Spleen (tissue), 11 donors: ENCODE measurements around the gene GNG14. TPM values are rescaled to one million over a fixed set of nuclear protein-coding genes. Genes with fewer than 3 reads are reported as not detected.
A peak's percentile ranks its signal among the peaks of the same experiment; 100 is the strongest.

ENCODE experiments used
- DNase-seq: peaks from one replicate; pipeline ENCODE4 v3.0.0-alpha.2; 2020
- H3K27ac ChIP-seq, 8 donors: fragments of 200-600 bp; sonication (generic) in 7 of 8; 1 replicate in 4 of 8; 2 replicates in 4 of 8; pipeline versions ENCODE4 v1.5.0 to v1.8.0; 2016 to 2021; ENCODE audit warnings: inconsistent platforms in 4 of 8, mild to moderate bottlenecking in 4 of 8, moderate library complexity in 1 of 8
- H3K27me3 ChIP-seq, 7 donors: fragments of 200-600 bp; sonication (generic) in 6 of 7; replicated peaks in 1 of 7; 1 replicate in 4 of 7; 2 replicates in 3 of 7; pipeline versions ENCODE4 v1.5.0 to v1.8.0; 2016 to 2021; ENCODE audit warnings: inconsistent platforms in 3 of 7, mild to moderate bottlenecking in 1 of 7
- H3K36me3 ChIP-seq, 6 donors: fragments of 200-600 bp; sonication (generic) in 5 of 6; 1 replicate in 4 of 6; 2 replicates in 2 of 6; pipeline versions ENCODE4 v1.5.0 to v1.8.0; 2016 to 2021; ENCODE audit warnings: inconsistent platforms in 2 of 6
- H3K4me1 ChIP-seq, 6 donors: fragments of 200-600 bp; sonication (generic) in 5 of 6; 1 replicate in 3 of 6; 2 replicates in 3 of 6; pipeline versions ENCODE4 v1.5.0 to v1.8.0; 2016 to 2021; ENCODE audit warnings: inconsistent platforms in 3 of 6
- H3K4me3 ChIP-seq, 8 donors: fragments of 200-600 bp; sonication (generic) in 7 of 8; 1 replicate in 4 of 8; 2 replicates in 4 of 8; pipeline versions ENCODE4 v1.5.0 to v1.8.0; 2016 to 2021; ENCODE audit warnings: inconsistent platforms in 4 of 8, mild to moderate bottlenecking in 4 of 8, moderate library complexity in 2 of 8
- H3K9me3 ChIP-seq, 8 donors: fragments of 200-600 bp; sonication (generic) in 7 of 8; 1 replicate in 4 of 8; 2 replicates in 4 of 8; pipeline versions ENCODE4 v1.5.0 to v1.8.0; 2016 to 2021; ENCODE audit warnings: inconsistent platforms in 4 of 8
- POLR2A ChIP-seq, 3 donors: fragments of 450-650 bp; IDR thresholded peaks; one replicate each; pipeline ENCODE4 v1.5.1; 2017; ENCODE audit warnings: antibody characterized with exemption in 3 of 3, mild to moderate bottlenecking in 1 of 3
- POLR2AphosphoS5 ChIP-seq, 3 donors: sonication (generic); formaldehyde crosslinking; IDR thresholded peaks; one replicate each; pipeline ENCODE4 v1.5.1; 2017; ENCODE audit warnings: antibody characterized with exemption in 3 of 3
- WGBS, 5 donors: extraction: QIAGEN DNeasy Blood & Tissue Kit in 3 of 5; methylation state at CpG; one replicate each; pipeline versions ENCODE4 v1.1.5 to v1.1.7; 2013 to 2018; 5-methylcytosine and 5-hydroxymethylcytosine counted together
- intact Hi-C: fragments of 100-400 bp; cut with DNase I; formaldehyde crosslinking; loops from one replicate; pipeline ENCODE4 v1.15.0; 2023; ENCODE audit warnings: low total_unique reads
- polyA plus RNA-seq, 3 donors: library from polyadenylated mRNA; stranded (reverse); fragments of 200-250 nt; gene quantifications; one replicate each; pipeline ENCODE4 v1.2.1, GENCODE V29; 2013
- total RNA-seq, 7 donors: library from RNA; depleted of rRNA in 3 of 7; stranded (reverse); fragments of >200 nt in 3 of 7; fragmentation: NEBNext Ultra II Directional in 4 of 7; extraction: Animal tissue kit (Norgen Biotek cat#: 25700) in 4 of 7; gene quantifications; one replicate each; pipeline versions ENCODE4 v1.1.0 to v1.2.1, GENCODE V29; 2016 to 2021
- TF ChIP-seq, protein P1 (sequence below), 11 experiments: fragments of 200-600 bp in 7 of 11; fragments of 450-650 bp in 4 of 11; sonication (generic) in 4 of 11; IDR thresholded peaks in 8 of 11; conservative IDR thresholded peaks in 3 of 11; 1 replicate in 7 of 11; 2 replicates in 4 of 11; pipeline versions ENCODE4 v1.4.0 to v1.8.0; 2016 to 2021; ENCODE audit warnings: antibody characterized with exemption in 11 of 11, inconsistent platforms in 4 of 11, mild to moderate bottlenecking in 1 of 11
- donor health status: healthy with polysubstance abuse.
- donor health status: DM: no; HTN: no; CAD: no; lungs with moderate emphysema.
- donor health status: DM: no; HTN: no; CAD: no.
- donor health status: Bipolar disorder and iron deficiency.
- donor health status: healthy.
- donor health status: DM: no; HTN: no; CAD: no.
- donor health status: DM: yes; HTN: yes; CAD: no.

Gene GNG14
- total and polyA plus RNA-seq, 10 donors: not detected

- TF ChIP-seq POLR2AphosphoS5 (IDR thresholded peaks at IDR 0.05): no peak
- TF ChIP-seq, protein P1, sequence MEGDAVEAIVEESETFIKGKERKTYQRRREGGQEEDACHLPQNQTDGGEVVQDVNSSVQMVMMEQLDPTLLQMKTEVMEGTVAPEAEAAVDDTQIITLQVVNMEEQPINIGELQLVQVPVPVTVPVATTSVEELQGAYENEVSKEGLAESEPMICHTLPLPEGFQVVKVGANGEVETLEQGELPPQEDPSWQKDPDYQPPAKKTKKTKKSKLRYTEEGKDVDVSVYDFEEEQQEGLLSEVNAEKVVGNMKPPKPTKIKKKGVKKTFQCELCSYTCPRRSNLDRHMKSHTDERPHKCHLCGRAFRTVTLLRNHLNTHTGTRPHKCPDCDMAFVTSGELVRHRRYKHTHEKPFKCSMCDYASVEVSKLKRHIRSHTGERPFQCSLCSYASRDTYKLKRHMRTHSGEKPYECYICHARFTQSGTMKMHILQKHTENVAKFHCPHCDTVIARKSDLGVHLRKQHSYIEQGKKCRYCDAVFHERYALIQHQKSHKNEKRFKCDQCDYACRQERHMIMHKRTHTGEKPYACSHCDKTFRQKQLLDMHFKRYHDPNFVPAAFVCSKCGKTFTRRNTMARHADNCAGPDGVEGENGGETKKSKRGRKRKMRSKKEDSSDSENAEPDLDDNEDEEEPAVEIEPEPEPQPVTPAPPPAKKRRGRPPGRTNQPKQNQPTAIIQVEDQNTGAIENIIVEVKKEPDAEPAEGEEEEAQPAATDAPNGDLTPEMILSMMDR (IDR thresholded peaks at IDR 0.05 in 8 of 11, conservative IDR thresholded peaks at IDR 0.05 in 3 of 11): no peak
- TF ChIP-seq POLR2A (IDR thresholded peaks at IDR 0.05): no peak
- H3K27ac ChIP-seq: peak overlapping the region in 5 of 8 donors; percentile 89 to 94 (median 93)
- WGBS, 5 donors: 84 to 94% (median 88%) methylated on average over 9 to 10 of the region's 10 CpGs
- peak overlapping the region in 5 of 8 donors; percentile 58 to 91 (median 72) for H3K4me3 ChIP-seq
- peaks cover 2 to 45% (median 26%) of the 10 kb centered on the region in 6 donors for H3K36me3 ChIP-seq
- intact Hi-C loops: no loop called here
- H3K4me1 ChIP-seq: peaks cover 22 to 71% (median 47%) of the 10 kb centered on the region in 6 donors
- H3K27me3 ChIP-seq: no peaks in the 10 kb centered on the region
- DNase-seq: no peak
- no peaks in the 10 kb centered on the region for H3K9me3 ChIP-seq
These were observed 32.5 kb downstream of the GNG14 start for GRCh38 chr19:12720296-12720695.

DNA sequence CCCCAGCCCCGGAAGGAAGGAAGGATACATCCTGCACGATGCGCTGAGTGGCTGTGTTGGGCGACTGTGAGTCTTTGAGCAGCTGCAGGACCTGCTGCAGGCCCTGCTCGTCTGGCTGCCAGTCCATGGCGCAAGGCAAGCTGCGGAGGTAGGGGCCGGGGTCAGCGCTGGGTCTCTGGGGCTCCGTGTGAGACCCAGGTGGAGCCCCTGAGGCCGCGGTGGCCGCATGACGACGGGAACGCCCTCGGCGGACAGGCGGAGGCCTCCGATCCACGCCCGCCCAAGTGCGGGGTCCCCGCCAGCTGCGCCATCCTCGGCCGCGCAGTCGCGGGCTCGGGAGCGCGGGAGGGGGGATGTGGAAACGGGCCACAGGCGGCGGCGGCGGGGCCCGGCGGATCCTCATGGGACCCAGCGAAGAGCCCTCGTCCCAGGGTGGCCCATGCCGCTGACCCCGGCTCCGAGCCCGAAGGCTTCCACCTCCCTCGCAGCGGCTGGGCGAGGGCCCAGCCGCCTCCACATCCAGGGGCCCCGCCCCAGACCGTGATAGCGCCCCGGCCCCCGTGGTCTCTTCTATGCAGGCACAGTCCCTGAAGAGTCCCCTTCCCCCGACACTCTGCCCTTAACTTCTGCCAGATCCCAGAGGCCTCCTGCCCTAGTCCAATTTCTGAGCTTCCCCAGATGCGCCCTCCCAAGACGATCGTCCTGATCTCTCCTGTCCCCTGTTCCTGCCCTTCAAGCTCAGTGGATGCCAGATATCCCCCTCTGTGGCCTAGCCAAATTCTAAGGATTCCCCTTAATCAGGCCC lies 33.3 kb downstream of the GNG14 start:
- DNase-seq: no peak
- H3K4me1 ChIP-seq: peaks cover 22 to 71% (median 47%) of the 10 kb centered on the region in 6 donors
- no peaks in the 10 kb centered on the region for H3K9me3 ChIP-seq
- H3K4me3 ChIP-seq: peak overlapping the region; percentile 48 to 91 (median 70)
- H3K27me3 ChIP-seq: no peaks in the 10 kb centered on the region
- intact Hi-C loops: no loop called here
- TF ChIP-seq, protein P1 (IDR thresholded peaks at IDR 0.05 in 8 of 11, conservative IDR thresholded peaks at IDR 0.05 in 3 of 11): no peak
- peak in 2 of 3 donors; percentile 28 to 49 for TF ChIP-seq POLR2AphosphoS5 (IDR thresholded peaks at IDR 0.05)
- 1 to 33% (median 15%) methylated on average over 15 to 59 of the region's 59 CpGs for WGBS, 5 donors
- peak overlapping the region; percentile 80 to 94 (median 90) for H3K27ac ChIP-seq
- H3K36me3 ChIP-seq: peaks cover 0 to 38% (median 20%) of the 10 kb centered on the region in 6 donors

- Histone ChIP-seq H3K4me1 (peaks cover 22 to 67% (median 47%) of the 10 kb centered on the region in 6 donors), H3K9me3 (no peaks in the 10 kb centered on the region), H3K27ac (peak overlapping the region; percentile 80 to 94 (median 90)), H3K27me3 (no peaks in the 10 kb centered on the region), H3K4me3 (peak overlapping the region; percentile 48 to 91 (median 70)), H3K36me3 (peaks cover 0 to 29% (median 18%) of the 10 kb centered on the region in 6 donors)
- TF ChIP-seq POLR2AphosphoS5 (IDR thresholded peaks at IDR 0.05) (no peak), POLR2A (IDR thresholded peaks at IDR 0.05) (no peak)
- TF ChIP-seq, protein P1 (IDR thresholded peaks at IDR 0.05 in 8 of 11, conservative IDR thresholded peaks at IDR 0.05 in 3 of 11): no peak
- WGBS, 5 donors: 1 to 3% (median 1%) methylated on average over 26 to 65 of the region's 65 CpGs
- DNase-seq: peak; percentile 90
- intact Hi-C loops: no loop called here
These were observed 34.1 kb downstream of the GNG14 start for GRCh38 chr19:12721656-12722565.
